ENCODE data around the gene CYBC1.

- TF ChIP-seq CTCF (IDR thresholded peaks at IDR 0.05): no peak
- TF ChIP-seq POLR2A (IDR thresholded peaks at IDR 0.05): no peak
- TF ChIP-seq EP300 (IDR thresholded peaks at IDR 0.05): no peak
These were observed 42.1 kb downstream of the CYBC1 start for GRCh38 chr17:82408288-82408937.

Data from tibial nerve (tissue), 4 donors.